Activated CD4-positive, alpha-beta T cell treated with anti-CD3 and anti-CD28 coated beads, Interleukin-2, amount 10 ng/mL, durations not matched to agents 7 days and 5 days (primary cell): ENCODE results near the gene NTN5. TPM values are rescaled to one million over a fixed set of nuclear protein-coding genes. Genes with fewer than 3 reads are reported as not detected.
"Not testable (repeated sequence)": the region's sequence is repeated elsewhere in the genome, so short reads cannot be mapped to it uniquely, and the experiment has no call there.

Experiments
- CTCF ChIA-PET: fragments of 350-600 bp; sonication (Branson Sonifier 250); formaldehyde crosslinking; loops from one replicate; lab custom pipeline; 2021; ENCODE audit warnings: antibody characterized with exemption; lab: Charles Lee
- POLR2A ChIA-PET: fragments of 350-600 bp; sonication (Branson Sonifier 250); formaldehyde crosslinking; loops from one replicate; lab custom pipeline; 2021; ENCODE audit warnings: antibody characterized with exemption; lab: Charles Lee
- DNase-seq: peaks from one replicate; pipeline ENCODE4 v3.0.0-alpha.2; 2020
- H3K27ac Mint-ChIP-seq: one replicate; pipeline ENCODE4 v1.8.0; 2021; ENCODE audit warnings: mild to moderate bottlenecking, moderate library complexity, mixed read lengths
- H3K27me3 Mint-ChIP-seq: one replicate; pipeline ENCODE4 v1.8.0; 2021; ENCODE audit warnings: mixed read lengths
- H3K36me3 Mint-ChIP-seq: one replicate; pipeline ENCODE4 v1.8.0; 2021; ENCODE audit warnings: low read depth, mixed read lengths
- H3K4me1 Mint-ChIP-seq: one replicate; pipeline ENCODE4 v1.8.0; 2021; ENCODE audit warnings: mixed read lengths
- H3K4me3 Mint-ChIP-seq: one replicate; pipeline ENCODE4 v1.8.0; 2021; ENCODE audit warnings: mild to moderate bottlenecking, moderate library complexity, mixed read lengths
- H3K9me3 Mint-ChIP-seq: one replicate; pipeline ENCODE4 v1.8.0; 2021; ENCODE audit warnings: mixed read lengths
- total RNA-seq, 2 experiments: library from RNA; stranded (reverse); gene quantifications; one replicate each; pipeline ENCODE4 v1.2.3, GENCODE V29; 2021

NTN5 gene
- total RNA-seq, 2 experiments from 2014 or later: 1.0 to 1.4 TPM

DNA sequence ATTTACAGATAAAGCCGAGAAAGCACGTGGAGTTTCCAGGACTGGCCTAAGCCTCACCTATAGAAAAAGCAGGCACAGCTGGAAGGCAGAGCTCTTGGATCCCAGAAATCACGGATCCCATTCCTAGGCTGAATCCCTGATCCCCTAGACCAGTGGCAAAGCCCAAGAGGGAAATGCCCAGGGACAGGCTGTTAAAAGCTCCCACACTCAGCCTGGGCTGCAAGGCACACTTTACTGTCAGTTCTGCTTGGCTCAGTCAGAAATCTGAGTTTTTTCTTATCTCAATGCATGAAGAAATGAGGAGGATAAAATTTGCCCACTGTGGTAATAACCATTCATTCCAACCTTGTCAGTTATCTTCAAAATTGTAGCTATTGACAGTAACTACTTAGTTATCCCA is 15.0 kb upstream of the NTN5 start:
- Mint-ChIP-seq H3K4me1 (no peaks in the 10 kb centered on the region), H3K9me3 (no peaks in the 10 kb centered on the region), H3K4me3 (no peak overlapping the region), H3K36me3 (no peaks in the 10 kb centered on the region), H3K27me3 (no peaks in the 10 kb centered on the region), H3K27ac (no peak overlapping the region)
- CTCF ChIA-PET: no interaction called here
- POLR2A ChIA-PET: no interaction called here
- DNase-seq: no peak

GRCh38 chr19:48686637-48687036 is 13.8 kb upstream of the NTN5 start:
- CTCF ChIA-PET: interaction anchor here (0.5 kb wide), 1 partner anchor 379 kb away, joined by 4 read pairs; no protein-coding TSS in a partner anchor
- POLR2A ChIA-PET, H3K9me3 Mint-ChIP-seq, H3K27ac Mint-ChIP-seq, H3K4me1 Mint-ChIP-seq, H3K36me3 Mint-ChIP-seq, H3K4me3 Mint-ChIP-seq, H3K27me3 Mint-ChIP-seq, DNase-seq: not testable (repeated sequence)

GRCh38 chr19:48686088-48686487 is 13.3 kb upstream of the NTN5 start:
- POLR2A ChIA-PET: no interaction called here
- Mint-ChIP-seq H3K27ac (no peak overlapping the region), H3K36me3 (no peaks in the 10 kb centered on the region), H3K4me3 (no peak overlapping the region), H3K9me3 (no peaks in the 10 kb centered on the region), H3K4me1 (no peaks in the 10 kb centered on the region), H3K27me3 (no peaks in the 10 kb centered on the region)
- DNase-seq: no peak
- CTCF ChIA-PET: interaction anchor here (0.5 kb wide), 1 partner anchor 379 kb away, joined by 4 read pairs; no protein-coding TSS in a partner anchor

GRCh38 chr19:48685583-48685982 is 12.8 kb upstream of the NTN5 start:
- ChIA-PET POLR2A (no interaction called here), CTCF (no interaction called here)
- H3K27me3 Mint-ChIP-seq: no peaks in the 10 kb centered on the region
- no peaks in the 10 kb centered on the region for H3K9me3 Mint-ChIP-seq
- no peaks in the 10 kb centered on the region for H3K36me3 Mint-ChIP-seq
- H3K4me3 Mint-ChIP-seq: no peak overlapping the region
- no peak overlapping the region for H3K27ac Mint-ChIP-seq
- DNase-seq: no peak
- H3K4me1 Mint-ChIP-seq: no peaks in the 10 kb centered on the region

DNA sequence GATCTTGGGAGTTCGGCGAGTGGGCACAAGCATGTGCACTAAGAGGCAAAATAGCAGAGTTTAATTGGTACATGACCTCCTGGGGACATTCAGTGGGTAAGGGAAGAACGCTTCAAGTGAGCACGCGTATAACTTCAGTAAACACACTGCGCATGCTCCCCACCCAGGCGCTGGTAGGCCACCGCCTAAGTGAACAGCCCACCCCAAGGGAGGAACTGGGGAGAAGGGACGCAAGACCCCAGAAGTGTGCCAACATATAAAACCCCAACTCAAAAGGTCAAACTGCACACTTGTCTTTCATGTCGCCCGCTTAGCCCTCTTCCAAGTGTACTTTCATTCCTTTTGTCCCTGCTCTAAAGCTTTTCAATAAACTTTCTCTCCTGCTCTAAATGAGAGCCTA is 10.5 kb upstream of the NTN5 start:
- Mint-ChIP-seq H3K27ac (no peak overlapping the region), H3K36me3 (no peaks in the 10 kb centered on the region), H3K27me3 (no peaks in the 10 kb centered on the region), H3K4me1 (no peaks in the 10 kb centered on the region), H3K9me3 (no peaks in the 10 kb centered on the region), H3K4me3 (no peak overlapping the region)
- no peak for DNase-seq
- ChIA-PET CTCF (no interaction called here), POLR2A (no interaction called here)

- no peak for DNase-seq
- ChIA-PET POLR2A (no interaction called here), CTCF (interaction anchor here (0.7 to 1.0 kb wide), 2 partner anchors 10 to 15 kb away, joined by 3 read pairs; no protein-coding TSS in a partner anchor)
- Mint-ChIP-seq H3K4me1 (no peaks in the 10 kb centered on the region), H3K9me3 (no peaks in the 10 kb centered on the region), H3K4me3 (no peak overlapping the region), H3K27ac (no peak overlapping the region), H3K36me3 (no peaks in the 10 kb centered on the region), H3K27me3 (no peaks in the 10 kb centered on the region)
These were observed 8.3 kb upstream of the NTN5 start for GRCh38 chr19:48681127-48681470.

GRCh38 chr19:48680436-48681126 is 7.8 kb upstream of the NTN5 start:
- DNase-seq: no peak
- Mint-ChIP-seq H3K27me3 (no peaks in the 10 kb centered on the region), H3K9me3 (no peaks in the 10 kb centered on the region), H3K36me3 (no peaks in the 10 kb centered on the region), H3K27ac (no peak overlapping the region), H3K4me1 (no peaks in the 10 kb centered on the region), H3K4me3 (no peak overlapping the region)
- CTCF ChIA-PET: interaction anchor here (0.7 to 1.0 kb wide), 2 partner anchors 10 to 14 kb away, joined by 3 read pairs; no protein-coding TSS in a partner anchor
- POLR2A ChIA-PET: no interaction called here

- DNase-seq, H3K27ac Mint-ChIP-seq, H3K9me3 Mint-ChIP-seq, H3K36me3 Mint-ChIP-seq, H3K27me3 Mint-ChIP-seq, H3K4me3 Mint-ChIP-seq, POLR2A ChIA-PET, H3K4me1 Mint-ChIP-seq: not testable (repeated sequence)
- CTCF ChIA-PET: interaction anchor here (1.0 kb wide), 1 partner anchor 14 kb away, joined by 3 read pairs; no protein-coding TSS in a partner anchor
These were observed 7.2 kb upstream of the NTN5 start for GRCh38 chr19:48680006-48680405.

GRCh38 chr19:48678201-48678600 is 5.4 kb upstream of the NTN5 start:
- Mint-ChIP-seq H3K4me1 (peaks cover 6% of the 10 kb centered on the region), H3K4me3 (no peak overlapping the region), H3K27ac (no peak overlapping the region), H3K36me3 (no peaks in the 10 kb centered on the region), H3K9me3 (no peaks in the 10 kb centered on the region), H3K27me3 (no peaks in the 10 kb centered on the region)
- ChIA-PET POLR2A (no interaction called here), CTCF (no interaction called here)
- DNase-seq: no peak

GRCh38 chr19:48676887-48677286 is 4.1 kb upstream of the NTN5 start:
- H3K27ac Mint-ChIP-seq: no peak overlapping the region
- H3K36me3 Mint-ChIP-seq: no peaks in the 10 kb centered on the region
- no peaks in the 10 kb centered on the region for H3K9me3 Mint-ChIP-seq
- H3K4me3 Mint-ChIP-seq: no peak overlapping the region
- DNase-seq: no peak
- ChIA-PET POLR2A (no interaction called here), CTCF (no interaction called here)
- H3K4me1 Mint-ChIP-seq: peaks cover 6% of the 10 kb centered on the region
- H3K27me3 Mint-ChIP-seq: no peaks in the 10 kb centered on the region

DNA sequence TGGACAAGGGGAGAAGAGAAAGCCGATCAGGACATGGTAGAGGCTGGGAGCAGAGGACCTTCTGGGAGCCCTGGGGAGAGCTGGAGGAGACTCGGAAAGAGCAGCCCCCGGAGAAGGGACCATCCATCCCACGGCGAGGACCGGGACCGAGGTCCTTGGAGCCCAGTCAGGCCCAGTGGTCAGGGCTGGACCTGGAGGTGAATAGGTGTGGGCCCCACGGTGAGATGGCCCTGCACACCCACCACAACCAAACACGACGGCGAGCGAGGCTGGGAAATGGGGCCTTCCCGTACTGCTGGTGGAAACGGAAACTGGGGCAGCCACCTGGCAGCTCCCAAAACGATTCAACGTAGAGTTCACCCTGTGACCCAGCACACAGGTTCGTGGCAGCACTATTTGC is 3.7 kb upstream of the NTN5 start:
- H3K4me3 Mint-ChIP-seq: no peak overlapping the region
- H3K27ac Mint-ChIP-seq: no peak overlapping the region
- peaks cover 6% of the 10 kb centered on the region for H3K4me1 Mint-ChIP-seq
- ChIA-PET CTCF (interaction anchor here (0.8 kb wide), 1 partner anchor 34 kb away, joined by 3 read pairs; no protein-coding TSS in a partner anchor), POLR2A (no interaction called here)
- no peaks in the 10 kb centered on the region for H3K27me3 Mint-ChIP-seq
- DNase-seq: no peak
- H3K9me3 Mint-ChIP-seq: no peaks in the 10 kb centered on the region
- no peaks in the 10 kb centered on the region for H3K36me3 Mint-ChIP-seq

- Mint-ChIP-seq H3K9me3 (no peaks in the 10 kb centered on the region), H3K36me3 (no peaks in the 10 kb centered on the region), H3K4me3 (no peak overlapping the region), H3K4me1 (peaks cover 6% of the 10 kb centered on the region), H3K27ac (peak overlapping the region; percentile 66), H3K27me3 (no peaks in the 10 kb centered on the region)
- CTCF ChIA-PET: interaction anchor here (0.7 to 1.6 kb wide), 8 partner anchors 9 to 64 kb away, joined by 3 to 7 read pairs (median 3); partner anchors contain the start of gene CA11
- POLR2A ChIA-PET: interaction anchor here (0.6 kb wide), 1 partner anchor 831 kb away, joined by 5 read pairs; no protein-coding TSS in a partner anchor
- peak; percentile 81 for DNase-seq
These were observed 2.4 kb upstream of the NTN5 start for GRCh38 chr19:48674921-48675824.
